ENCODE measurements around the gene KCNN4. TPM values are rescaled to one million over a fixed set of nuclear protein-coding genes. Genes with fewer than 3 reads are reported as not detected.

Gene KCNN4
- total and polyA plus RNA-seq, 7 donors: 0.71 to 48.7 (median 3.3) TPM

- peaks cover 0 to 4% (median 3%) of the 10 kb centered on the region in 4 donors for H3K36me3 ChIP-seq
- no peak overlapping the region for H3K4me3 ChIP-seq
- H3K27me3 ChIP-seq: no peaks in the 10 kb centered on the region
- no peak overlapping the region for H3K27ac ChIP-seq
- TF ChIP-seq POLR2AphosphoS5 (IDR thresholded peaks at IDR 0.05): no peak
- TF ChIP-seq EP300 (IDR thresholded peaks at IDR 0.05): no peak
- no peak for TF ChIP-seq POLR2A (IDR thresholded peaks at IDR 0.05)
- TF ChIP-seq CTCF (IDR thresholded peaks at IDR 0.05): no peak
- no peak for DNase-seq
- H3K9me3 ChIP-seq: no peaks in the 10 kb centered on the region
- H3K4me1 ChIP-seq: no peaks in the 10 kb centered on the region
- WGBS, 2 donors: 30 to 77% methylated on average over 8 of the region's 8 CpGs
- intact Hi-C loops (cut with DNase I): no loop called here
Measured at GRCh38 chr19:43723588-43723987, 57.2 kb downstream of the KCNN4 start.

- Histone ChIP-seq H3K36me3 (no peaks in the 10 kb centered on the region), H3K4me1 (no peaks in the 10 kb centered on the region), H3K27me3 (no peaks in the 10 kb centered on the region), H3K27ac (no peak overlapping the region), H3K4me3 (no peak overlapping the region), H3K9me3 (no peaks in the 10 kb centered on the region)
- DNase-seq: no peak
- 73 to 81% methylated on average over 5 of the region's 5 CpGs for WGBS, 2 donors
- intact Hi-C loops (cut with DNase I): no loop called here
- TF ChIP-seq CTCF (IDR thresholded peaks at IDR 0.05) (no peak), POLR2AphosphoS5 (IDR thresholded peaks at IDR 0.05) (no peak), EP300 (IDR thresholded peaks at IDR 0.05) (no peak), POLR2A (IDR thresholded peaks at IDR 0.05) (no peak)
Measured at GRCh38 chr19:43721469-43722048, 59.2 kb downstream of the KCNN4 start.

- H3K36me3 ChIP-seq: no peaks in the 10 kb centered on the region
- no peak overlapping the region for H3K4me3 ChIP-seq
- H3K4me1 ChIP-seq: no peaks in the 10 kb centered on the region
- no peak for DNase-seq
- no peaks in the 10 kb centered on the region for H3K27me3 ChIP-seq
- intact Hi-C loops (cut with DNase I): no loop called here
- no peak overlapping the region for H3K27ac ChIP-seq
- 85 to 90% methylated on average over 10 of the region's 10 CpGs for WGBS, 2 donors
- no peak for TF ChIP-seq POLR2A (IDR thresholded peaks at IDR 0.05)
- H3K9me3 ChIP-seq: no peaks in the 10 kb centered on the region
Measured at GRCh38 chr19:43720936-43721335, 59.8 kb downstream of the KCNN4 start.

- no peaks in the 10 kb centered on the region for H3K9me3 ChIP-seq
- intact Hi-C loops (cut with DNase I): no loop called here
- 68 to 71% methylated on average over 5 of the region's 5 CpGs for WGBS, 2 donors
- no peaks in the 10 kb centered on the region for H3K36me3 ChIP-seq
- H3K4me1 ChIP-seq: no peaks in the 10 kb centered on the region
- H3K27me3 ChIP-seq: no peaks in the 10 kb centered on the region
- no peak overlapping the region for H3K27ac ChIP-seq
- no peak for DNase-seq
- no peak overlapping the region for H3K4me3 ChIP-seq
- TF ChIP-seq POLR2A (IDR thresholded peaks at IDR 0.05): no peak
- TF ChIP-seq CTCF (IDR thresholded peaks at IDR 0.05): no peak
- no peak for TF ChIP-seq EP300 (IDR thresholded peaks at IDR 0.05)
- TF ChIP-seq POLR2AphosphoS5 (IDR thresholded peaks at IDR 0.05): no peak
Measured at GRCh38 chr19:43719918-43720317, 60.9 kb downstream of the KCNN4 start.

GRCh38 chr19:43719378-43719868, 61.4 kb downstream of the KCNN4 start:
- DNase-seq: no peak
- no peaks in the 10 kb centered on the region for H3K9me3 ChIP-seq
- H3K27me3 ChIP-seq: no peaks in the 10 kb centered on the region
- intact Hi-C loops (cut with DNase I): no loop called here
- no peaks in the 10 kb centered on the region for H3K36me3 ChIP-seq
- no peak overlapping the region for H3K4me3 ChIP-seq
- H3K4me1 ChIP-seq: no peaks in the 10 kb centered on the region
- TF ChIP-seq EP300 (IDR thresholded peaks at IDR 0.05): no peak
- TF ChIP-seq POLR2A (IDR thresholded peaks at IDR 0.05): no peak
- no peak for TF ChIP-seq CTCF (IDR thresholded peaks at IDR 0.05)
- no peak for TF ChIP-seq POLR2AphosphoS5 (IDR thresholded peaks at IDR 0.05)
- 93 to 95% methylated on average over 37 of the region's 37 CpGs for WGBS, 2 donors
- no peak overlapping the region for H3K27ac ChIP-seq

All from sigmoid colon (tissue), 7 donors.